Esophagus muscularis mucosa (tissue), 4 donors: ENCODE results near the gene MTMR12. TPM values are rescaled to one million over a fixed set of nuclear protein-coding genes. Genes with fewer than 3 reads are reported as not detected.

Experiments
- DNase-seq: peaks from one replicate; pipeline ENCODE4 v3.0.0-alpha.2; 2017; ENCODE audit errors: extremely low spot score
- H3K27ac ChIP-seq, 4 donors: fragments of 200-600 bp; sonication (generic); replicated peaks in 1 of 4; 1 replicate in 3 of 4; 2 replicates in 1 of 4; pipeline ENCODE4 v1.5.1; 2016 to 2019; ENCODE audit warnings: mild to moderate bottlenecking in 1 of 4
- H3K27me3 ChIP-seq, 4 donors: fragments of 200-600 bp; sonication (generic); one replicate each; pipeline versions ENCODE4 v1.5.1 to v1.6.0; 2016 to 2019
- H3K36me3 ChIP-seq, 4 donors: fragments of 200-600 bp; sonication (generic); one replicate each; pipeline ENCODE4 v1.5.1; 2016 to 2019
- H3K4me1 ChIP-seq, 4 donors: fragments of 200-600 bp; sonication (generic); one replicate each; pipeline ENCODE4 v1.5.1; 2016 to 2019
- H3K4me3 ChIP-seq, 4 donors: fragments of 200-600 bp; sonication (generic); 1 replicate in 2 of 4; 2 replicates in 2 of 4; pipeline ENCODE4 v1.5.1; 2016 to 2019; ENCODE audit warnings: mild to moderate bottlenecking in 4 of 4, moderate library complexity in 1 of 4
- H3K9me3 ChIP-seq, 4 donors: fragments of 200-600 bp; sonication (generic); 1 replicate in 3 of 4; 2 replicates in 1 of 4; pipeline ENCODE4 v1.5.1; 2016 to 2019
- CTCF ChIP-seq, 3 experiments: fragments of 200-600 bp in 2 of 3; fragments of 450-650 bp in 1 of 3; sonication (generic) in 2 of 3; IDR thresholded peaks; one replicate each; pipeline ENCODE4 v1.5.1; 2017 to 2019; ENCODE audit warnings: antibody characterized with exemption in 3 of 3, mild to moderate bottlenecking in 2 of 3, moderate library complexity in 1 of 3
- EP300 ChIP-seq: sonication (generic); formaldehyde crosslinking; IDR thresholded peaks from one replicate; pipeline ENCODE4 v1.6.1; 2017; ENCODE audit warnings: antibody characterized with exemption
- POLR2A ChIP-seq: fragments of 450-650 bp; IDR thresholded peaks from one replicate; pipeline ENCODE4 v1.6.1; 2017; ENCODE audit warnings: antibody characterized with exemption, moderate library complexity, mild to moderate bottlenecking, low read depth
- POLR2AphosphoS5 ChIP-seq, 2 donors: sonication (generic); formaldehyde crosslinking; IDR thresholded peaks; one replicate each; pipeline ENCODE4 v1.6.1; 2017; ENCODE audit warnings: antibody characterized with exemption in 2 of 2
- WGBS: methylation state at CpG from one replicate; pipeline ENCODE4 v1.1.5; 2018; 5-methylcytosine and 5-hydroxymethylcytosine counted together
- intact Hi-C: fragments of 100-400 bp; cut with DNase I; formaldehyde crosslinking; loops from one replicate; pipeline ENCODE4 v1.15.1; 2023
- total RNA-seq, 4 donors: library from RNA; depleted of rRNA; stranded (reverse); fragments of >200 nt; gene quantifications; one replicate each; pipeline versions ENCODE4 v1.1.0 to v1.2.1, GENCODE V29; 2016

Gene MTMR12
- total RNA-seq, 4 donors from 2014 or later: 49.9 to 94.0 (median 63.8) TPM

GRCh38 chr5:32230356-32231099 lies 82.2 kb downstream of the MTMR12 start:
- Histone ChIP-seq H3K4me1 (peaks cover 29 to 61% (median 45%) of the 10 kb centered on the region in 4 donors), H3K4me3 (no peak overlapping the region), H3K36me3 (peaks cover 0 to 40% (median 35%) of the 10 kb centered on the region in 4 donors), H3K27me3 (no peaks in the 10 kb centered on the region), H3K27ac (peak overlapping the region; percentile 31 to 72 (median 40)), H3K9me3 (no peaks in the 10 kb centered on the region)
- 66% methylated on average over 3 of the region's 3 CpGs for WGBS
- intact Hi-C loops: loop anchor here (5.0 to 10.0 kb wide), 3 partner anchors 82 to 384 kb away; partner anchors contain the start of genes MTMR12 and SUB1
- DNase-seq: no peak
- TF ChIP-seq POLR2AphosphoS5 (IDR thresholded peaks at IDR 0.05): peak in 1 of 2 donors; percentile 17
- no peak for TF ChIP-seq POLR2A

GRCh38 chr5:32229586-32229985 lies 83.2 kb downstream of the MTMR12 start:
- intact Hi-C loops: no loop called here
- no peak overlapping the region for H3K4me3 ChIP-seq
- H3K27me3 ChIP-seq: no peaks in the 10 kb centered on the region
- H3K36me3 ChIP-seq: peaks cover 0 to 31% (median 27%) of the 10 kb centered on the region in 4 donors
- H3K27ac ChIP-seq: peak overlapping the region in 3 of 4 donors; percentile 8 to 72 (median 36)
- H3K4me1 ChIP-seq: peaks cover 38 to 66% (median 52%) of the 10 kb centered on the region in 4 donors
- TF ChIP-seq CTCF (IDR thresholded peaks at IDR 0.05) (no peak), POLR2A (no peak), POLR2AphosphoS5 (IDR thresholded peaks at IDR 0.05) (no peak), EP300 (no peak)
- no peaks in the 10 kb centered on the region for H3K9me3 ChIP-seq
- DNase-seq: no peak
- WGBS: 96% methylated on average over 14 of the region's 14 CpGs

GRCh38 chr5:32228816-32229215 lies 83.9 kb downstream of the MTMR12 start:
- Histone ChIP-seq H3K27me3 (no peaks in the 10 kb centered on the region), H3K4me3 (no peak overlapping the region), H3K4me1 (peaks cover 39 to 66% (median 53%) of the 10 kb centered on the region in 4 donors), H3K36me3 (peaks cover 0 to 24% (median 20%) of the 10 kb centered on the region in 4 donors), H3K9me3 (no peaks in the 10 kb centered on the region), H3K27ac (peak overlapping the region in 3 of 4 donors; percentile 18 to 72 (median 36))
- no peak for DNase-seq
- TF ChIP-seq POLR2A (no peak), POLR2AphosphoS5 (IDR thresholded peaks at IDR 0.05) (no peak), CTCF (IDR thresholded peaks at IDR 0.05) (no peak), EP300 (no peak)
- intact Hi-C loops: no loop called here
- 96% methylated on average over 12 of the region's 12 CpGs for WGBS

GRCh38 chr5:32225445-32225844 lies 87.3 kb downstream of the MTMR12 start:
- H3K9me3 ChIP-seq: no peaks in the 10 kb centered on the region
- WGBS: 41% methylated on average over 5 of the region's 5 CpGs
- H3K27ac ChIP-seq: peak overlapping the region; percentile 85 to 89 (median 87)
- intact Hi-C loops: no loop called here
- TF ChIP-seq CTCF (IDR thresholded peaks at IDR 0.05) (no peak), POLR2AphosphoS5 (IDR thresholded peaks at IDR 0.05) (peak; percentile 89), EP300 (peak; percentile 87), POLR2A (no peak)
- H3K4me1 ChIP-seq: peaks cover 25 to 67% (median 55%) of the 10 kb centered on the region in 4 donors
- no peak overlapping the region for H3K4me3 ChIP-seq
- no peak for DNase-seq
- H3K27me3 ChIP-seq: no peaks in the 10 kb centered on the region
- peaks cover 0 to 18% (median 17%) of the 10 kb centered on the region in 4 donors for H3K36me3 ChIP-seq

GRCh38 chr5:32223972-32224609 lies 88.6 kb downstream of the MTMR12 start:
- 75% methylated on average over 1 of the region's 1 CpG for WGBS
- H3K27ac ChIP-seq: peak overlapping the region; percentile 85 to 89 (median 87)
- DNase-seq: no peak
- intact Hi-C loops: loop anchor here (5.0 kb wide), 1 partner anchor 52 kb away; the partner anchor contains the start of gene GOLPH3
- H3K4me3 ChIP-seq: no peak overlapping the region
- no peaks in the 10 kb centered on the region for H3K27me3 ChIP-seq
- no peaks in the 10 kb centered on the region for H3K9me3 ChIP-seq
- peaks cover 0 to 6% (median 4%) of the 10 kb centered on the region in 4 donors for H3K36me3 ChIP-seq
- TF ChIP-seq CTCF (IDR thresholded peaks at IDR 0.05) (no peak), POLR2AphosphoS5 (IDR thresholded peaks at IDR 0.05) (peak; percentile 75 to 85), EP300 (peak; percentile 59)
- peaks cover 25 to 70% (median 60%) of the 10 kb centered on the region in 4 donors for H3K4me1 ChIP-seq
